HCT116 (cell line): ENCODE measurements around the gene ARHGEF38. TPM values are rescaled to one million over a fixed set of nuclear protein-coding genes. Genes with fewer than 3 reads are reported as not detected.
A peak's percentile ranks its signal among the peaks of the same experiment; 100 is the strongest.

Experiments
- ATAC-seq: fragments of 200-7000 bp; cut with Tn5 transposase; 2 replicates; pipeline ENCODE4 v1.9.1; 2020; ENCODE audit warnings: mild to moderate bottlenecking, moderate library complexity
- BruUV-seq: library from RNA; stranded (reverse); fragments of 400-500 nt; replicated peaks from 2 replicates; lab custom pipeline; 2021; lab: Mats Ljungman, UMichigan
- CTCF ChIA-PET: fragments of 300-600 bp; sonication (Branson Sonifier 250); formaldehyde crosslinking; loops from one replicate; lab custom pipeline; 2021; ENCODE audit warnings: antibody characterized with exemption; lab: Charles Lee
- POLR2A ChIA-PET: fragments of 300-600, 350-600 bp; sonication (Branson Sonifier 250); formaldehyde crosslinking; loops from one replicate; lab custom pipeline; 2021; ENCODE audit warnings: antibody characterized with exemption; lab: Charles Lee
- RAD21 ChIA-PET, 2 experiments: fragments of 300-600 bp; sonication (Branson Sonifier 250); formaldehyde crosslinking; loops; one replicate each; lab custom pipeline; 2023; ENCODE audit warnings: low total read pairs in 2 of 2; ENCODE audit not compliant: uncharacterized antibody in 2 of 2, unreplicated experiment in 2 of 2, low non-redundant PET in 1 of 2; lab: Charles Lee
- DNase-seq: peaks from one replicate; pipeline ENCODE4 v3.0.0-alpha.2; 2010; ENCODE audit warnings: low read depth, low spot score
- H2AFZ ChIP-seq: fragments of 200-600 bp; shearing (Covaris generic), sonication (generic); 2 replicates; pipeline ENCODE4 v1.6.1; 2017; ENCODE audit warnings: low read depth, mixed run types, mixed read lengths, antibody characterized with exemption, low read length; ENCODE audit not compliant: poor library complexity, severe bottlenecking
- H3K27ac ChIP-seq: 2 replicates; pipeline ENCODE4 v1.5.1; 2012; ENCODE audit warnings: low read depth, low read length
- H3K27me3 ChIP-seq: fragments of 200-600 bp; sonication (generic); 2 replicates; pipeline ENCODE4 v1.6.1; 2016; ENCODE audit warnings: mixed run types, low read length, mixed read lengths; ENCODE audit not compliant: insufficient read depth
- H3K36me3 ChIP-seq, 2 experiments: fragments of 200-500 bp in 1 of 2; fragments of 200-600 bp in 1 of 2; sonication (Bioruptor generic) in 1 of 2; sonication (generic) in 1 of 2; 2 replicates each; pipeline versions ENCODE4 v1.5.1 to v1.6.1; 2014 to 2016; ENCODE audit warnings: low read length in 2 of 2, inconsistent platforms in 1 of 2, mixed read lengths in 1 of 2, mixed run types in 1 of 2; ENCODE audit not compliant: insufficient read depth in 2 of 2, control insufficient read depth in 1 of 2
- H3K4me1 ChIP-seq, 2 experiments: fragments of 200-600 bp in 1 of 2; sonication (generic) in 1 of 2; 2 replicates each; pipeline versions ENCODE4 v1.5.1 to v1.6.1; 2012 to 2017; ENCODE audit warnings: low read length in 2 of 2, inconsistent platforms in 1 of 2, mild to moderate bottlenecking in 1 of 2, mixed read lengths in 1 of 2, mixed run types in 1 of 2, moderate library complexity in 1 of 2; ENCODE audit not compliant: insufficient read depth in 2 of 2, control insufficient read depth in 1 of 2
- H3K4me2 ChIP-seq: fragments of 200-600 bp; sonication (generic); 2 replicates; pipeline ENCODE4 v1.6.1; 2017; ENCODE audit warnings: mixed run types, low read length, mixed read lengths
- H3K4me3 ChIP-seq, 2 experiments: fragments of 200-600 bp in 1 of 2; sonication (generic) in 1 of 2; replicated peaks in 1 of 2; 2 replicates each; pipeline ENCODE4 v1.5.1; 2011 to 2016; ENCODE audit warnings: low read length in 2 of 2, control low read depth in 1 of 2, low read depth in 1 of 2, mild to moderate bottlenecking in 1 of 2, mixed read lengths in 1 of 2, mixed run types in 1 of 2
- H3K79me2 ChIP-seq: fragments of 200-600 bp; sonication (generic); 2 replicates; pipeline ENCODE4 v1.6.1; 2017; ENCODE audit warnings: mild to moderate bottlenecking, mixed run types, low read length, moderate library complexity, mixed read lengths; ENCODE audit not compliant: insufficient read depth
- H3K9ac ChIP-seq: fragments of 200-600 bp; sonication (generic); 2 replicates; pipeline ENCODE4 v1.6.1; 2016; ENCODE audit warnings: low read length, mixed read lengths
- H3K9me2 ChIP-seq: fragments of 200-600 bp; sonication (generic), shearing (Covaris generic); 2 replicates; pipeline ENCODE4 v1.6.1; 2017; ENCODE audit warnings: mixed run types, mild to moderate bottlenecking, moderate library complexity; ENCODE audit not compliant: insufficient read depth
- H3K9me3 ChIP-seq, 2 experiments: fragments of 200-500 bp in 1 of 2; fragments of 200-600 bp in 1 of 2; sonication (Bioruptor generic) in 1 of 2; sonication (generic) in 1 of 2; 2 replicates each; pipeline ENCODE4 v1.6.1; 2014 to 2017; ENCODE audit warnings: low read length in 2 of 2, mixed read lengths in 2 of 2, inconsistent platforms in 1 of 2, low read depth in 1 of 2, mild to moderate bottlenecking in 1 of 2, mixed run types in 1 of 2, moderate library complexity in 1 of 2; ENCODE audit not compliant: control insufficient read depth in 1 of 2, insufficient read depth in 1 of 2
- H4K20me1 ChIP-seq: fragments of 200-600 bp; sonication (generic), shearing (Covaris generic); 2 replicates; pipeline ENCODE4 v1.6.1; 2017; ENCODE audit warnings: mixed run types, mild to moderate bottlenecking, moderate library complexity; ENCODE audit not compliant: insufficient read depth
- CTCF ChIP-seq, 3 experiments: fragments of 200-600 bp in 1 of 3; sonication (generic) in 1 of 3; IDR thresholded peaks in 2 of 3; conservative IDR thresholded peaks in 1 of 3; 2 replicates each; pipeline ENCODE4 v1.5.1; 2012 to 2017; ENCODE audit warnings: low read depth in 2 of 3, low read length in 2 of 3, antibody characterized with exemption in 1 of 3, borderline replicate concordance in 1 of 3, control low read depth in 1 of 3, mild to moderate bottlenecking in 1 of 3, mixed read lengths in 1 of 3, mixed run types in 1 of 3, moderate library complexity in 1 of 3; ENCODE audit not compliant: insufficient read depth in 1 of 3
- EGR1 ChIP-seq: IDR thresholded peaks from 2 replicates; pipeline ENCODE4 v1.6.1; 2012; ENCODE audit warnings: low read depth
- FOSL1 ChIP-seq: IDR thresholded peaks from 2 replicates; pipeline ENCODE4 v1.6.1; 2012; ENCODE audit warnings: low read depth
- JUND ChIP-seq: IDR thresholded peaks from 2 replicates; pipeline ENCODE4 v1.6.1; 2012
- MAX ChIP-seq: IDR thresholded peaks from 2 replicates; pipeline ENCODE4 v1.6.1; 2012
- POLR2A ChIP-seq: IDR thresholded peaks from 2 replicates; pipeline ENCODE4 v1.7.0; 2011; ENCODE audit warnings: borderline replicate concordance; ENCODE audit not compliant: insufficient read depth, insufficient read length; ENCODE audit errors: extremely low read depth
- RAD21 ChIP-seq: IDR thresholded peaks from 2 replicates; pipeline ENCODE4 v1.6.1; 2012; ENCODE audit warnings: low read depth, mild to moderate bottlenecking
- SP1 ChIP-seq: IDR thresholded peaks from 2 replicates; pipeline ENCODE4 v1.6.1; 2012; ENCODE audit warnings: low read depth
- SRF ChIP-seq: IDR thresholded peaks from 2 replicates; pipeline ENCODE4 v1.6.1; 2012; ENCODE audit warnings: low read depth
- TCF7L2 ChIP-seq: IDR thresholded peaks from 2 replicates; pipeline ENCODE4 v1.7.0; 2011; ENCODE audit warnings: borderline replicate concordance, inconsistent platforms; ENCODE audit not compliant: insufficient read depth, insufficient read length; ENCODE audit errors: extremely low read depth
- ZNF274 ChIP-seq: fragments of 200-500 bp; sonication (Bioruptor generic); IDR thresholded peaks from 2 replicates; pipeline ENCODE4 v1.6.1; 2014; ENCODE audit warnings: mild to moderate bottlenecking, low read depth, low read length, inconsistent platforms
- intact Hi-C: fragments of 100-400 bp; cut with micrococcal nuclease; formaldehyde crosslinking; loops from 2 replicates; pipeline ENCODE4 v1.10.0; 2022
- total RNA-seq: library from RNA; stranded (reverse); gene quantifications from one replicate; pipeline ENCODE4 v1.2.1, GENCODE V29; 2021; ENCODE audit not compliant: unreplicated experiment

The ARHGEF38 gene
- total RNA-seq, 1 experiment from 2014 or later, result not detected

- intact Hi-C loops, result no loop called here
- ChIA-PET CTCF (no interaction called here), POLR2A (no interaction called here), RAD21 (no interaction called here)
- Histone ChIP-seq H3K79me2 (no peaks in the 10 kb centered on the region), H3K9ac (no peak overlapping the region), H4K20me1 (no peaks in the 10 kb centered on the region), H3K27ac (no peak overlapping the region), H3K36me3 (no peaks in the 10 kb centered on the region), H3K9me3 (no peaks in the 10 kb centered on the region), H3K4me3 (no peak overlapping the region), H3K4me2 (no peak overlapping the region), H3K9me2 (no peaks in the 10 kb centered on the region; the same call in 1 of the 2 replicates), H3K27me3 (no peaks in the 10 kb centered on the region), H2AFZ (no peak overlapping the region), H3K4me1 (no peaks in the 10 kb centered on the region)
- ATAC-seq (no peak), DNase-seq (no peak)
- TF ChIP-seq EGR1 (no peak), RAD21 (no peak), ZNF274 (no peak), SP1 (no peak), JUND (no peak), FOSL1 (no peak), MAX (no peak), SRF (no peak), TCF7L2 (no peak)
- BruUV-seq, result no TSS peak
These were observed 110.7 kb downstream of the ARHGEF38 start for GRCh38 chr4:105662935-105663675.

- ATAC-seq (peak; percentile 73), DNase-seq (no peak)
- Histone ChIP-seq H3K4me2 (no peak overlapping the region), H4K20me1 (no peaks in the 10 kb centered on the region), H3K9ac (no peak overlapping the region), H3K4me3 (no peak overlapping the region), H3K9me3 (no peaks in the 10 kb centered on the region), H3K9me2 (no peaks in the 10 kb centered on the region; the same call in 1 of the 2 replicates), H3K27me3 (no peaks in the 10 kb centered on the region), H3K4me1 (no peaks in the 10 kb centered on the region), H2AFZ (no peak overlapping the region), H3K27ac (no peak overlapping the region), H3K36me3 (no peaks in the 10 kb centered on the region), H3K79me2 (no peaks in the 10 kb centered on the region)
- ChIA-PET RAD21 (interaction anchor here in 1 of 2 experiments (0.7 kb wide), 1 partner anchor 146 kb away, joined by 3 read pairs; no protein-coding TSS in a partner anchor), POLR2A (no interaction called here), CTCF (interaction anchor here (0.6 to 1.5 kb wide), 4 partner anchors 47 to 1670 kb away, joined by 3 to 5 read pairs (median 4); no protein-coding TSS in a partner anchor)
- intact Hi-C loops, result loop anchor here (2.0 to 5.0 kb wide), 2 partner anchors 146 to 734 kb away; no protein-coding TSS in a partner anchor
- no TSS peak for BruUV-seq
- TF ChIP-seq POLR2A, result no peak
- peak; percentile 59 for TF ChIP-seq RAD21
- TF ChIP-seq CTCF (IDR thresholded peaks at IDR 0.05 in 2 of 3, conservative IDR thresholded peaks at IDR 0.05 in 1 of 3; ENCODE audit: borderline replicate concordance in 1 of 3, insufficient read depth in 1 of 3, low read depth in 2 of 3, low read length in 2 of 3), result peak; percentile 21 to 36 (median 32); a peak in 4 of 6 replicates
These were observed 114.3 kb downstream of the ARHGEF38 start for GRCh38 chr4:105666693-105667092.
